HG02852 (cell line): ENCODE results near the gene CXCR6.
A peak's percentile ranks its signal among the peaks of the same experiment; 100 is the strongest.

Experiments
- ATAC-seq: cut with Tn5 transposase; IDR thresholded peaks from one replicate; pipeline ENCODE4 v1.9.1; 2021; ENCODE audit warnings: mild to moderate bottlenecking, moderate library complexity; ENCODE audit not compliant: unreplicated experiment

Gene CXCR6

GRCh38 chr3:45921158-45922038 is 21.9 kb upstream of the CXCR6 start:
- ATAC-seq, result no peak

- no peak for ATAC-seq
Measured at GRCh38 chr3:45922039-45922326, 21.3 kb upstream of the CXCR6 start.

GRCh38 chr3:45922950-45923590 is 20.2 kb upstream of the CXCR6 start:
- ATAC-seq, result no peak

- no peak for ATAC-seq
Measured at GRCh38 chr3:45923755-45924154, 19.5 kb upstream of the CXCR6 start.

GRCh38 chr3:45927881-45928280 is 15.4 kb upstream of the CXCR6 start:
- ATAC-seq, result no peak

- peak; percentile 56 for ATAC-seq
Measured at GRCh38 chr3:45929042-45929679, 14.1 kb upstream of the CXCR6 start.

- no peak for ATAC-seq
Measured at GRCh38 chr3:45931496-45931895, 11.8 kb upstream of the CXCR6 start.

GRCh38 chr3:45932112-45932511 is 11.2 kb upstream of the CXCR6 start:
- no peak for ATAC-seq

GRCh38 chr3:45933591-45933990 is 9.7 kb upstream of the CXCR6 start:
- ATAC-seq, result no peak

GRCh38 chr3:45936261-45936660 is 7.0 kb upstream of the CXCR6 start:
- no peak for ATAC-seq

GRCh38 chr3:45937206-45938042 is 5.8 kb upstream of the CXCR6 start:
- no peak for ATAC-seq

GRCh38 chr3:45938043-45938435 is 5.2 kb upstream of the CXCR6 start:
- ATAC-seq, result no peak

GRCh38 chr3:45938864-45939263 is 4.4 kb upstream of the CXCR6 start:
- no peak for ATAC-seq

- ATAC-seq, result no peak
Measured at GRCh38 chr3:45939341-45939771, 3.9 kb upstream of the CXCR6 start.

- no peak for ATAC-seq
Measured at GRCh38 chr3:45940004-45940780, 3.1 kb upstream of the CXCR6 start.

GRCh38 chr3:45940781-45941365 is 2.4 kb upstream of the CXCR6 start:
- no peak for ATAC-seq

GRCh38 chr3:45942051-45942825 is 1.0 kb upstream of the CXCR6 start:
- no peak for ATAC-seq

- no peak for ATAC-seq
Measured at GRCh38 chr3:45944830-45945620, 1.8 kb downstream of the CXCR6 start.
